Caco-2 (cell line): ENCODE data around the gene CERS6. TPM values are rescaled to one million over a fixed set of nuclear protein-coding genes. Genes with fewer than 3 reads are reported as not detected.
A peak's percentile ranks its signal among the peaks of the same experiment; 100 is the strongest.

ENCODE experiments used
- BruUV-seq: library from RNA; stranded (reverse); fragments of 400-500 nt; replicated peaks from 2 replicates; lab custom pipeline; 2021; lab: Mats Ljungman, UMichigan
- CTCF ChIA-PET: fragments of 300-600 bp; sonication (Branson Sonifier 250); formaldehyde crosslinking; loops from one replicate; lab custom pipeline; 2022; ENCODE audit warnings: antibody characterized with exemption; lab: Charles Lee
- POLR2A ChIA-PET: fragments of 300-600 bp; sonication (Branson Sonifier 250); formaldehyde crosslinking; loops from one replicate; lab custom pipeline; 2022; ENCODE audit warnings: antibody characterized with exemption; lab: Charles Lee
- DNase-seq, 2 experiments: peaks; one replicate each; pipeline versions ENCODE4 v3.0.0 to v3.0.0-alpha.2; 2020 to 2022
- H3K27me3 ChIP-seq: replicated peaks from 2 replicates; pipeline ENCODE4 v1.6.0; 2011; ENCODE audit warnings: low read length; ENCODE audit not compliant: control insufficient read depth, insufficient read depth
- H3K36me3 ChIP-seq: 2 replicates; pipeline ENCODE4 v1.5.1; 2011; ENCODE audit warnings: low read length; ENCODE audit not compliant: control insufficient read depth, insufficient read depth
- H3K4me1 ChIP-seq: fragments of 250-450 bp; sonication (Bioruptor Pico); 2 replicates; pipeline ENCODE4 v1.5.1; 2020; ENCODE audit warnings: mild to moderate bottlenecking
- H3K4me3 ChIP-seq: 2 replicates; pipeline ENCODE4 v1.5.1; 2011; ENCODE audit warnings: low read depth, mild to moderate bottlenecking, control low read depth, low read length
- H3K9me3 ChIP-seq: fragments of 250-450 bp; sonication (Bioruptor Pico); 2 replicates; pipeline ENCODE4 v1.5.1; 2020; ENCODE audit warnings: mild to moderate bottlenecking, moderate library complexity
- H3K27ac Mint-ChIP-seq: one replicate; pipeline ENCODE4 v1.8.0; 2022; ENCODE audit warnings: mixed read lengths; ENCODE audit not compliant: unreplicated experiment
- H3K27me3 Mint-ChIP-seq: one replicate; pipeline ENCODE4 v1.8.0; 2022; ENCODE audit warnings: mixed read lengths; ENCODE audit not compliant: insufficient read depth, unreplicated experiment
- H3K36me3 Mint-ChIP-seq: one replicate; pipeline ENCODE4 v1.8.0; 2022; ENCODE audit warnings: mild to moderate bottlenecking, mixed read lengths; ENCODE audit not compliant: insufficient read depth, unreplicated experiment
- H3K4me1 Mint-ChIP-seq: one replicate; pipeline ENCODE4 v1.8.0; 2022; ENCODE audit warnings: low read depth, mixed read lengths; ENCODE audit not compliant: unreplicated experiment
- H3K4me3 Mint-ChIP-seq: one replicate; pipeline ENCODE4 v1.8.0; 2022; ENCODE audit warnings: mild to moderate bottlenecking, moderate library complexity, mixed read lengths; ENCODE audit not compliant: unreplicated experiment
- H3K9me3 Mint-ChIP-seq: one replicate; pipeline ENCODE4 v1.8.0; 2022; ENCODE audit warnings: mixed read lengths; ENCODE audit not compliant: unreplicated experiment
- CTCF ChIP-seq, 2 experiments: fragments of 200-600 bp in 1 of 2; IDR thresholded peaks; 1 replicate in 1 of 2; 2 replicates in 1 of 2; pipeline versions ENCODE4 v1.5.1 to v1.8.0; 2011 to 2022; ENCODE audit warnings: antibody characterized with exemption in 1 of 2, control low read depth in 1 of 2, inconsistent platforms in 1 of 2, low read depth in 1 of 2, low read length in 1 of 2, mild to moderate bottlenecking in 1 of 2, moderate library complexity in 1 of 2; ENCODE audit not compliant: insufficient read depth in 1 of 2, severe bottlenecking in 1 of 2, unreplicated experiment in 1 of 2
- intact Hi-C: fragments of 100-400 bp; cut with micrococcal nuclease; formaldehyde crosslinking; loops from one replicate; pipeline ENCODE4 v1.10.0; 2022; ENCODE audit not compliant: unreplicated experiment
- total RNA-seq: library from RNA; stranded (reverse); gene quantifications from 2 replicates; pipeline ENCODE4 v1.2.3, GENCODE V29; 2022

Gene CERS6
- total RNA-seq, 1 experiment from 2014 or later: 32.7 TPM

- POLR2A ChIA-PET: no interaction called here
- H3K36me3 ChIP-seq: no peaks in the 10 kb centered on the region
- peaks cover 4% of the 10 kb centered on the region for H3K9me3 ChIP-seq
- H3K4me3 ChIP-seq: no peak overlapping the region
- no TSS peak for BruUV-seq
- intact Hi-C loops: no loop called here
- H3K4me1 Mint-ChIP-seq: no peaks in the 10 kb centered on the region
- no peak for DNase-seq
- no peaks in the 10 kb centered on the region for H3K27me3 Mint-ChIP-seq
- no peaks in the 10 kb centered on the region for H3K27me3 ChIP-seq
- peaks cover 12% of the 10 kb centered on the region for H3K36me3 Mint-ChIP-seq
- H3K9me3 Mint-ChIP-seq: no peaks in the 10 kb centered on the region
- no peak for TF ChIP-seq CTCF (IDR thresholded peaks at IDR 0.05; ENCODE audit: insufficient read depth in 1 of 2, low read depth in 1 of 2, low read length in 1 of 2, severe bottlenecking in 1 of 2, unreplicated experiment in 1 of 2)
- no peak overlapping the region for H3K4me3 Mint-ChIP-seq
- H3K4me1 ChIP-seq: no peaks in the 10 kb centered on the region
- CTCF ChIA-PET: interaction anchor here (0.6 kb wide), 1 partner anchor 8 kb away, joined by 3 read pairs; no protein-coding TSS in a partner anchor
- no peak overlapping the region for H3K27ac Mint-ChIP-seq
These were observed 3.3 kb upstream of the CERS6 start for GRCh38 chr2:168452781-168453180.

GRCh38 chr2:168453404-168453803, 2.7 kb upstream of the CERS6 start:
- Histone ChIP-seq H3K27me3 (no peaks in the 10 kb centered on the region), H3K36me3 (no peaks in the 10 kb centered on the region), H3K9me3 (peaks cover 4% of the 10 kb centered on the region), H3K4me1 (no peaks in the 10 kb centered on the region), H3K4me3 (no peak overlapping the region)
- intact Hi-C loops: no loop called here
- Mint-ChIP-seq H3K4me1 (peaks cover under 1% of the 10 kb centered on the region), H3K36me3 (peaks cover 12% of the 10 kb centered on the region), H3K27me3 (no peaks in the 10 kb centered on the region), H3K27ac (no peak overlapping the region), H3K4me3 (no peak overlapping the region), H3K9me3 (no peaks in the 10 kb centered on the region)
- CTCF ChIA-PET: no interaction called here
- no peak for TF ChIP-seq CTCF (IDR thresholded peaks at IDR 0.05; ENCODE audit: insufficient read depth in 1 of 2, low read depth in 1 of 2, low read length in 1 of 2, severe bottlenecking in 1 of 2, unreplicated experiment in 1 of 2)
- DNase-seq: no peak
- no TSS peak for BruUV-seq
- POLR2A ChIA-PET: no interaction called here

GRCh38 chr2:168454737-168455644, 1.1 kb upstream of the CERS6 start:
- no peak overlapping the region for H3K4me3 Mint-ChIP-seq
- CTCF ChIA-PET: no interaction called here
- Histone ChIP-seq H3K4me1 (no peaks in the 10 kb centered on the region), H3K4me3 (peak overlapping the region; percentile 90), H3K27me3 (no peaks in the 10 kb centered on the region), H3K36me3 (no peaks in the 10 kb centered on the region), H3K9me3 (peaks cover 4% of the 10 kb centered on the region)
- TF ChIP-seq CTCF (IDR thresholded peaks at IDR 0.05; ENCODE audit: insufficient read depth in 1 of 2, low read depth in 1 of 2, low read length in 1 of 2, severe bottlenecking in 1 of 2, unreplicated experiment in 1 of 2): no peak
- POLR2A ChIA-PET: no interaction called here
- intact Hi-C loops: loop anchor here (5.0 kb wide), 3 partner anchors 97 to 252 kb away; no protein-coding TSS in a partner anchor
- no peak overlapping the region for H3K27ac Mint-ChIP-seq
- BruUV-seq: TSS peak; percentile 86
- peaks cover 12% of the 10 kb centered on the region for H3K36me3 Mint-ChIP-seq
- peaks cover 7% of the 10 kb centered on the region for H3K4me1 Mint-ChIP-seq
- H3K27me3 Mint-ChIP-seq: no peaks in the 10 kb centered on the region
- H3K9me3 Mint-ChIP-seq: no peaks in the 10 kb centered on the region
- no peak for DNase-seq
